Gastroesophageal sphincter (tissue), 3 donors: ENCODE results near the gene IRGC.

ENCODE experiments used
- CTCF ChIP-seq, 4 experiments: fragments of 200-600 bp in 2 of 4; fragments of 450-650 bp in 2 of 4; sonication (generic) in 1 of 4; IDR thresholded peaks; one replicate each; pipeline ENCODE4 v1.5.1; 2017 to 2019; ENCODE audit warnings: antibody characterized with exemption in 4 of 4, mild to moderate bottlenecking in 2 of 4, moderate library complexity in 2 of 4
- EP300 ChIP-seq: sonication (generic); formaldehyde crosslinking; IDR thresholded peaks from one replicate; pipeline ENCODE4 v1.6.1; 2017; ENCODE audit warnings: antibody characterized with exemption, mild to moderate bottlenecking
- POLR2A ChIP-seq, 2 donors: fragments of 450-650 bp; IDR thresholded peaks; one replicate each; pipeline ENCODE4 v1.6.1; 2017; ENCODE audit warnings: antibody characterized with exemption in 2 of 2, mild to moderate bottlenecking in 2 of 2, moderate library complexity in 1 of 2
- POLR2AphosphoS5 ChIP-seq: sonication (generic); formaldehyde crosslinking; IDR thresholded peaks from one replicate; pipeline ENCODE4 v1.6.1; 2017; ENCODE audit warnings: antibody characterized with exemption

- TF ChIP-seq EP300 (no peak), POLR2A (IDR thresholded peaks at IDR 0.05) (no peak), CTCF (IDR thresholded peaks at IDR 0.05) (no peak), POLR2AphosphoS5 (no peak)
Observed at GRCh38 chr19:43708716-43709115, 7.2 kb upstream of the IRGC start.
